HCT116 (cell line): ENCODE results near the gene ATP6AP1.

Experiments used
- CEBPB ChIP-seq: IDR thresholded peaks from 2 replicates; pipeline ENCODE4 v1.6.1; 2012; ENCODE audit warnings: low read depth
- EGR1 ChIP-seq: IDR thresholded peaks from 2 replicates; pipeline ENCODE4 v1.6.1; 2012; ENCODE audit warnings: low read depth
- EZH2 ChIP-seq: fragments of 200-600 bp; sonication (generic); IDR thresholded peaks from 2 replicates; pipeline ENCODE4 v1.6.1; 2017; ENCODE audit warnings: antibody characterized with exemption, mixed run types
- FOSL1 ChIP-seq: IDR thresholded peaks from 2 replicates; pipeline ENCODE4 v1.6.1; 2012; ENCODE audit warnings: low read depth
- POLR2A ChIP-seq: IDR thresholded peaks from 2 replicates; pipeline ENCODE4 v1.7.0; 2011; ENCODE audit warnings: borderline replicate concordance; ENCODE audit not compliant: insufficient read depth, insufficient read length; ENCODE audit errors: extremely low read depth
- POLR2AphosphoS5 ChIP-seq: IDR thresholded peaks from 2 replicates; pipeline ENCODE4 v1.6.1; 2011; ENCODE audit warnings: mild to moderate bottlenecking, low read depth, low read length, moderate library complexity
- RAD21 ChIP-seq: IDR thresholded peaks from 2 replicates; pipeline ENCODE4 v1.6.1; 2012; ENCODE audit warnings: low read depth, mild to moderate bottlenecking
- SIN3A ChIP-seq: IDR thresholded peaks from 2 replicates; pipeline ENCODE4 v1.6.1; 2012; ENCODE audit warnings: low read depth
- YY1 ChIP-seq: IDR thresholded peaks from 2 replicates; pipeline ENCODE4 v1.6.1; 2011; ENCODE audit warnings: low read length, low read depth, moderate library complexity, mild to moderate bottlenecking; ENCODE audit not compliant: insufficient replicate concordance; ENCODE audit errors: extremely low read depth
- ZNF274 ChIP-seq: fragments of 200-500 bp; sonication (Bioruptor generic); IDR thresholded peaks from 2 replicates; pipeline ENCODE4 v1.6.1; 2014; ENCODE audit warnings: mild to moderate bottlenecking, low read depth, low read length, inconsistent platforms
- TF ChIP-seq, protein P1 (sequence below): IDR thresholded peaks from 2 replicates; pipeline ENCODE4 v1.6.1; 2012; ENCODE audit warnings: low read depth
- TF ChIP-seq, protein P2 (sequence below), 3 experiments: fragments of 200-600 bp in 1 of 3; sonication (generic) in 1 of 3; IDR thresholded peaks in 2 of 3; conservative IDR thresholded peaks in 1 of 3; 2 replicates each; pipeline ENCODE4 v1.5.1; 2012 to 2017; ENCODE audit warnings: low read depth in 2 of 3, low read length in 2 of 3, antibody characterized with exemption in 1 of 3, borderline replicate concordance in 1 of 3, control low read depth in 1 of 3, mild to moderate bottlenecking in 1 of 3, mixed read lengths in 1 of 3, mixed run types in 1 of 3, moderate library complexity in 1 of 3; ENCODE audit not compliant: insufficient read depth in 1 of 3

DNA sequence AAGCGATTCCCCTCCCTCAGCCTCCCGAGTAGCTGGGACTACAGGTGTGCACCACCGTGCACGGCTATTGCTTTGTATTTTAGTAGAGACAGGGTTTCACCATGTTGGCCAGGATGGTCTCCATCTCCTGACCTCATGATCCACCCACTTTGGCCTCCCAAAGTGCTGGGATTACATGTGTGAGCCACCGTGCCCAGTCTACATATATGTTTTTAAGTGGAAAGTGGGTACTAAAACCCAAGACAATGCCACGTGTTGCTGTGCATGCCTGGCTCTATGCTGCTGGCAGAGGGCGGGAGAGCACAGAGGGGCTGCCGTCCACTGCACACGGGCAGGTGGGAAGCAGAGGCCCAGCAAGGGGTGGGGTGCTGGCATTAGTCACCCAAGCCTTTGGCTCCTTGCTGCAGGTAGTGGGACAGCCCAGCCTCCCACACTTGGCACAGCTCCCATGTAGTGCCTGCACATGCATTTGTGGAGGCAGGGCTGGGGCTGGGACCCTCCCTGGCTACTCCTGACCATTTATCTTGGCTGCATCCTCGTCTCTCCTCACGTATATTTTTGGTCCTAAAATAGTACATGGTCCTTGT, 45.9 kb upstream of the ATP6AP1 start:
- TF ChIP-seq FOSL1, result no peak
- TF ChIP-seq, protein P1, sequence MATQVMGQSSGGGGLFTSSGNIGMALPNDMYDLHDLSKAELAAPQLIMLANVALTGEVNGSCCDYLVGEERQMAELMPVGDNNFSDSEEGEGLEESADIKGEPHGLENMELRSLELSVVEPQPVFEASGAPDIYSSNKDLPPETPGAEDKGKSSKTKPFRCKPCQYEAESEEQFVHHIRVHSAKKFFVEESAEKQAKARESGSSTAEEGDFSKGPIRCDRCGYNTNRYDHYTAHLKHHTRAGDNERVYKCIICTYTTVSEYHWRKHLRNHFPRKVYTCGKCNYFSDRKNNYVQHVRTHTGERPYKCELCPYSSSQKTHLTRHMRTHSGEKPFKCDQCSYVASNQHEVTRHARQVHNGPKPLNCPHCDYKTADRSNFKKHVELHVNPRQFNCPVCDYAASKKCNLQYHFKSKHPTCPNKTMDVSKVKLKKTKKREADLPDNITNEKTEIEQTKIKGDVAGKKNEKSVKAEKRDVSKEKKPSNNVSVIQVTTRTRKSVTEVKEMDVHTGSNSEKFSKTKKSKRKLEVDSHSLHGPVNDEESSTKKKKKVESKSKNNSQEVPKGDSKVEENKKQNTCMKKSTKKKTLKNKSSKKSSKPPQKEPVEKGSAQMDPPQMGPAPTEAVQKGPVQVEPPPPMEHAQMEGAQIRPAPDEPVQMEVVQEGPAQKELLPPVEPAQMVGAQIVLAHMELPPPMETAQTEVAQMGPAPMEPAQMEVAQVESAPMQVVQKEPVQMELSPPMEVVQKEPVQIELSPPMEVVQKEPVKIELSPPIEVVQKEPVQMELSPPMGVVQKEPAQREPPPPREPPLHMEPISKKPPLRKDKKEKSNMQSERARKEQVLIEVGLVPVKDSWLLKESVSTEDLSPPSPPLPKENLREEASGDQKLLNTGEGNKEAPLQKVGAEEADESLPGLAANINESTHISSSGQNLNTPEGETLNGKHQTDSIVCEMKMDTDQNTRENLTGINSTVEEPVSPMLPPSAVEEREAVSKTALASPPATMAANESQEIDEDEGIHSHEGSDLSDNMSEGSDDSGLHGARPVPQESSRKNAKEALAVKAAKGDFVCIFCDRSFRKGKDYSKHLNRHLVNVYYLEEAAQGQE, result no peak
- no peak for TF ChIP-seq EZH2
- TF ChIP-seq, protein P2, sequence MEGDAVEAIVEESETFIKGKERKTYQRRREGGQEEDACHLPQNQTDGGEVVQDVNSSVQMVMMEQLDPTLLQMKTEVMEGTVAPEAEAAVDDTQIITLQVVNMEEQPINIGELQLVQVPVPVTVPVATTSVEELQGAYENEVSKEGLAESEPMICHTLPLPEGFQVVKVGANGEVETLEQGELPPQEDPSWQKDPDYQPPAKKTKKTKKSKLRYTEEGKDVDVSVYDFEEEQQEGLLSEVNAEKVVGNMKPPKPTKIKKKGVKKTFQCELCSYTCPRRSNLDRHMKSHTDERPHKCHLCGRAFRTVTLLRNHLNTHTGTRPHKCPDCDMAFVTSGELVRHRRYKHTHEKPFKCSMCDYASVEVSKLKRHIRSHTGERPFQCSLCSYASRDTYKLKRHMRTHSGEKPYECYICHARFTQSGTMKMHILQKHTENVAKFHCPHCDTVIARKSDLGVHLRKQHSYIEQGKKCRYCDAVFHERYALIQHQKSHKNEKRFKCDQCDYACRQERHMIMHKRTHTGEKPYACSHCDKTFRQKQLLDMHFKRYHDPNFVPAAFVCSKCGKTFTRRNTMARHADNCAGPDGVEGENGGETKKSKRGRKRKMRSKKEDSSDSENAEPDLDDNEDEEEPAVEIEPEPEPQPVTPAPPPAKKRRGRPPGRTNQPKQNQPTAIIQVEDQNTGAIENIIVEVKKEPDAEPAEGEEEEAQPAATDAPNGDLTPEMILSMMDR (IDR thresholded peaks at IDR 0.05 in 2 of 3, conservative IDR thresholded peaks at IDR 0.05 in 1 of 3; ENCODE audit: borderline replicate concordance in 1 of 3, insufficient read depth in 1 of 3, low read depth in 2 of 3, low read length in 2 of 3), result no peak
- TF ChIP-seq POLR2AphosphoS5, result no peak
- no peak for TF ChIP-seq POLR2A
- TF ChIP-seq SIN3A, result no peak
- no peak for TF ChIP-seq ZNF274
- no peak for TF ChIP-seq RAD21
- TF ChIP-seq EGR1, result no peak
- TF ChIP-seq CEBPB, result no peak
- no peak for TF ChIP-seq YY1
